A549 treated with CORT108297 at 1 μM for 4 hours (cell line): Measurements from ENCODE around the gene SOD3. TPM values are rescaled to one million over a fixed set of nuclear protein-coding genes. Genes with fewer than 3 reads are reported as not detected.

ENCODE experiments used
- total RNA-seq: library from RNA; stranded (reverse); fragments of 200-300 nt; extraction: Qiagen RNA extraction; gene quantifications from 5 replicates; pipeline ENCODE4 v1.2.3, GENCODE V29; 2022

Gene SOD3, protein sequence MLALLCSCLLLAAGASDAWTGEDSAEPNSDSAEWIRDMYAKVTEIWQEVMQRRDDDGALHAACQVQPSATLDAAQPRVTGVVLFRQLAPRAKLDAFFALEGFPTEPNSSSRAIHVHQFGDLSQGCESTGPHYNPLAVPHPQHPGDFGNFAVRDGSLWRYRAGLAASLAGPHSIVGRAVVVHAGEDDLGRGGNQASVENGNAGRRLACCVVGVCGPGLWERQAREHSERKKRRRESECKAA
- total RNA-seq: not detected in 5 replicates

DNA sequence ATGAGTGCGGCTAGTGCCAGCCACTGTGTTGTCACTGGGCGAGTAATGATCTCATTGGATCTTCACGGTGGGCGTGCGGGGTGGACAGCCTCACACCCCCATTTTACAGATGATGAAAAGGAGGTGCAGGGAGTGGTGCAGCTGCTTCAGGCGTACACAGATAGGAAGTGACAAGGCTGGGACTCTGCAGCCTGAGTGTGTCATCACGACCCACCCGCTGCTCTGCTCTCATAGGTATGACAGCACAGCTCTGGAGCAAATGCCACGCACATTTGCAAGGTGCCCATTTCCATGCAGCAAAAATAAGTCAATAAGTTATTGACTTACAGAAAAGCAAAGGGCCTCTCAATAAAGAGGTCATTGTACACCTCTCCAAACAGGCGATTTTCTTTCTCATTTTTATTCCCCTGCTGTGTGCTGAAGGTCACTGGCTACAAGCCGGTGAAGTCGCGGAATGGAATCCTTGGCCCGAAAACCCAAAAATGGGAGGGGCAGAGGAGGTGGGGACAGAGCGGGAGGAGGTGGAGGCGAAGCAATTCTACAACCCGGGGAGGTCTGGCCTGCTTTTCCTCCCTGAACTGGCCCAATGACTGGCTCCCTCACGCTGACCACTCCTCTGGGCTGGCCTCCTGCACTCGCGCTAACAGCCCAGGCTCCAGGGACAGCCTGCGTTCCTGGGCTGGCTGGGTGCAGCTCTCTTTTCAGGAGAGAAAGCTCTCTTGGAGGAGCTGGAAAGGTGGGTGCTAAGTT, at the start of gene SOD3:
TSS of gene SOD3 (plus strand) at position 658 of the 750 bp plus-strand sequence. CDS start 3,949 bp downstream, outside the sequence.

Other genes with a start within 250 kb of the SOD3 start
- gene DHX15, start 211.0 kb upstream of the SOD3 start, total RNA-seq: 96.6 to 118 TPM (median 106 TPM) in 5 replicates
- 1.4 to 2.3 TPM (median 1.7 TPM) in 5 replicates for gene CCDC149, start 117.5 kb downstream of the SOD3 start, total RNA-seq
- 0.11 to 0.34 TPM (median 0.16 TPM) in 5 replicates for gene LGI2, start 235.4 kb downstream of the SOD3 start, total RNA-seq